ENCODE results near the gene WDR81. TPM values are rescaled to one million over a fixed set of nuclear protein-coding genes. Genes with fewer than 3 reads are reported as not detected.
A peak's percentile ranks its signal among the peaks of the same experiment; 100 is the strongest.
"Not testable (repeated sequence)": the region's sequence is repeated elsewhere in the genome, so short reads cannot be mapped to it uniquely, and the experiment has no call there.

The WDR81 gene
- polyA plus RNA-seq, 1 donor (not counting 4 experiments of a cell fraction or from before 2014, with no cell fraction given): 4.2 TPM

DNA sequence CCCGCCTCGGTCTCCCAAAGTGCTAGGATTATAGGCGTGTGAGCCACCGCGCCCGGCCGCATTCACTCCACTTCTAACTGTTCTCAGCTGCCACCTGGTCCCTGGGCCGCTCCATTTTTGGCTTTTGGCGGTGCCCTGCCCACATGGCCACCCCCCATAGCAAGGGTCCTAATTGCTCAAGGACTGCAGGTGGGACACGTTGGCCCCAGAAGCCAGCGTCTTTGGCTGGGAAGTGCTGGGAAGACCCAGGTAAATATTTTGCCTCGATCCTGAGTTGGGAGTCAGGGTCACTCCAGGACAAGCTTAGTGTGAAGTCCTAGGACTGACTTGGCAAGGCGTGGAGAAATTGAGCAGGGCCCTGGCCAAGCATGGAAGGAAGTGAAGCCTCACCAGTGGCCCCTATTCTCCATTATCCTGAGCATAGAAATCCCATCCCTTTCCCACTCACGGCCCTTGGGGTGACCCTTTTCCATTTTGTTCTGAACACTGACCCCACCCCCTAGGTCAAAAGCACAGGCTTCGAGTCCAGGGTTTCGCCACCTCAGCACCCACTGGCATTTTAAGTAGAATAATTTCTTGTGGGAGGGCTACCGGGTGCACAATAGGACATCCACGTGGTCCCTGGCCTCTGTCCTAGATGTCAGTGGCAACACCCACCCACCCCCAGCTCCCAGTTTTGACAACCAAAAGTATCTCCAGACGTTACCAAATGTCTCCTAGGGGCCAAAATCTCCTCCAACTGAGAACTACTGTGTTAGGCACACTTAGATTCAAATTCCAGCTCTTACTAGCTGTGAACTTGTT is 5.9 kb upstream of the WDR81 start:
- H3K4me2 ChIP-seq (ENCODE audit: control insufficient read depth, extremely low read depth, insufficient read depth, low read depth, low read length): no peak overlapping the region
- no peaks in the 10 kb centered on the region for H3K9me1 ChIP-seq (ENCODE audit: control insufficient read depth, extremely low read depth, insufficient read depth, low read length)
- H3K4me3 ChIP-seq (ENCODE audit: control insufficient read depth in 2 of 3, extremely low read depth in 1 of 3, insufficient read depth in 2 of 3, low read depth in 1 of 3, low read length in 3 of 3): no peak overlapping the region
- no peak for FAIRE-seq
- no peak overlapping the region for H3K27ac ChIP-seq (ENCODE audit: control insufficient read depth, insufficient read depth, low read length)
- dilution Hi-C loops (cut with MboI; ENCODE audit: extremely low pct_ligation_motif_present, low sequenced_read_pairs): no loop called here
- DNase-seq (ENCODE audit: low read depth, low spot score): no peak
- H3K79me2 ChIP-seq (ENCODE audit: control insufficient read depth, insufficient read depth, low read length): peaks cover 21% of the 10 kb centered on the region
- H3K9me3 ChIP-seq (ENCODE audit: control insufficient read depth, low read depth, low read length): no peaks in the 10 kb centered on the region
- TF ChIP-seq EZH2 (IDR thresholded peaks at IDR 0.05; ENCODE audit: low read length): no peak
- TF ChIP-seq, protein P1, sequence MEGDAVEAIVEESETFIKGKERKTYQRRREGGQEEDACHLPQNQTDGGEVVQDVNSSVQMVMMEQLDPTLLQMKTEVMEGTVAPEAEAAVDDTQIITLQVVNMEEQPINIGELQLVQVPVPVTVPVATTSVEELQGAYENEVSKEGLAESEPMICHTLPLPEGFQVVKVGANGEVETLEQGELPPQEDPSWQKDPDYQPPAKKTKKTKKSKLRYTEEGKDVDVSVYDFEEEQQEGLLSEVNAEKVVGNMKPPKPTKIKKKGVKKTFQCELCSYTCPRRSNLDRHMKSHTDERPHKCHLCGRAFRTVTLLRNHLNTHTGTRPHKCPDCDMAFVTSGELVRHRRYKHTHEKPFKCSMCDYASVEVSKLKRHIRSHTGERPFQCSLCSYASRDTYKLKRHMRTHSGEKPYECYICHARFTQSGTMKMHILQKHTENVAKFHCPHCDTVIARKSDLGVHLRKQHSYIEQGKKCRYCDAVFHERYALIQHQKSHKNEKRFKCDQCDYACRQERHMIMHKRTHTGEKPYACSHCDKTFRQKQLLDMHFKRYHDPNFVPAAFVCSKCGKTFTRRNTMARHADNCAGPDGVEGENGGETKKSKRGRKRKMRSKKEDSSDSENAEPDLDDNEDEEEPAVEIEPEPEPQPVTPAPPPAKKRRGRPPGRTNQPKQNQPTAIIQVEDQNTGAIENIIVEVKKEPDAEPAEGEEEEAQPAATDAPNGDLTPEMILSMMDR (optimal IDR thresholded peaks at IDR 0.05 in 1 of 3, IDR thresholded peaks at IDR 0.05 in 1 of 3, conservative IDR thresholded peaks at IDR 0.05 in 1 of 3; ENCODE audit: extremely low read depth in 1 of 3, insufficient read depth in 2 of 3, low read length in 3 of 3): no peak
- H3K9ac ChIP-seq (ENCODE audit: control insufficient read depth, extremely low read depth, insufficient read depth, low read length): no peak overlapping the region
- no peaks in the 10 kb centered on the region for H3K27me3 ChIP-seq (ENCODE audit: control insufficient read depth, extremely low read depth, insufficient read depth, low read length)
- peaks cover 24% of the 10 kb centered on the region for H3K4me1 ChIP-seq (ENCODE audit: control insufficient read depth, extremely low read depth, insufficient read depth, low read length)
- H2AFZ ChIP-seq (ENCODE audit: control insufficient read depth, low read length): no peak overlapping the region
- peaks cover 7% of the 10 kb centered on the region in 2 experiments for H3K36me3 ChIP-seq (ENCODE audit: control insufficient read depth in 2 of 2, extremely low read depth in 1 of 2, insufficient read depth in 2 of 2, low read length in 2 of 2)
- peaks cover 13% of the 10 kb centered on the region for H4K20me1 ChIP-seq (ENCODE audit: control insufficient read depth, extremely low read depth, insufficient read depth, low read length)

- Histone ChIP-seq H3K4me2 (ENCODE audit: control insufficient read depth, extremely low read depth, insufficient read depth, low read depth, low read length) (peak overlapping the region; percentile 52), H3K9ac (ENCODE audit: control insufficient read depth, extremely low read depth, insufficient read depth, low read length) (peak overlapping the region; percentile 2), H2AFZ (ENCODE audit: control insufficient read depth, low read length) (no peak overlapping the region), H3K4me1 (ENCODE audit: control insufficient read depth, extremely low read depth, insufficient read depth, low read length) (peaks cover 22% of the 10 kb centered on the region), H3K27me3 (ENCODE audit: control insufficient read depth, extremely low read depth, insufficient read depth, low read length) (no peaks in the 10 kb centered on the region), H3K9me3 (ENCODE audit: control insufficient read depth, low read depth, low read length) (no peaks in the 10 kb centered on the region), H3K4me3 (ENCODE audit: control insufficient read depth in 2 of 3, extremely low read depth in 1 of 3, insufficient read depth in 2 of 3, low read depth in 1 of 3, low read length in 3 of 3) (peak overlapping the region in 1 of 3 experiments; percentile 41), H3K9me1 (ENCODE audit: control insufficient read depth, extremely low read depth, insufficient read depth, low read length) (no peaks in the 10 kb centered on the region), H3K36me3 (ENCODE audit: control insufficient read depth in 2 of 2, extremely low read depth in 1 of 2, insufficient read depth in 2 of 2, low read length in 2 of 2) (no peaks in the 10 kb centered on the region), H3K27ac (ENCODE audit: control insufficient read depth, insufficient read depth, low read length) (no peak overlapping the region), H3K79me2 (ENCODE audit: control insufficient read depth, insufficient read depth, low read length) (peaks cover 9% of the 10 kb centered on the region), H4K20me1 (ENCODE audit: control insufficient read depth, extremely low read depth, insufficient read depth, low read length) (no peaks in the 10 kb centered on the region)
- FAIRE-seq (no peak), DNase-seq (ENCODE audit: low read depth, low spot score) (no peak)
- no peak for TF ChIP-seq EZH2 (IDR thresholded peaks at IDR 0.05; ENCODE audit: low read length)
- TF ChIP-seq, protein P1 (optimal IDR thresholded peaks at IDR 0.05 in 1 of 3, IDR thresholded peaks at IDR 0.05 in 1 of 3, conservative IDR thresholded peaks at IDR 0.05 in 1 of 3; ENCODE audit: extremely low read depth in 1 of 3, insufficient read depth in 2 of 3, low read length in 3 of 3): peak; percentile 93 to 99 (median 98)
- dilution Hi-C loops (cut with MboI; ENCODE audit: extremely low pct_ligation_motif_present, low sequenced_read_pairs): no loop called here
Observed at GRCh38 chr17:1720856-1721386, 3.6 kb upstream of the WDR81 start.

DNA sequence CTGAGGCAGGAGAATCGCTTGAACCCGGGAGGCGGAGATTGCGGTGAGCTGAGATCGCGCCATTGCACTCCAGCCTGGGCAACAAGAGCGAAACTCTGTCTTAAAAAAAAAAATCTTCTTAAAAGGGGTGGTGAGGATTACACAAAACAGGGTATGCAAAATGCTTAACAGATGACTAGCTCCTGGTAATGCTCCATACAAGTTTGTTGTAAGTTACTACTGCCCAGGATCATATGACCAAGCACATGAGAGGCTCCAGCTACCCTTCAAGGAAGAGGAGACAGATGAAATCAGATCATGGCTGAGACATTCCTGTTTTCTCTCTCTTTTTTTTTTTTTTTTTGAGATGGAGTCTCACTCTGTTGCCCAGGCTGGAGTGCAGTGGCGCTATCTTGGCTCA is 2.5 kb upstream of the WDR81 start:
- H3K9me3 ChIP-seq (ENCODE audit: control insufficient read depth, low read depth, low read length); H3K4me3 ChIP-seq (ENCODE audit: control insufficient read depth in 2 of 3, extremely low read depth in 1 of 3, insufficient read depth in 2 of 3, low read depth in 1 of 3, low read length in 3 of 3); H3K27ac ChIP-seq (ENCODE audit: control insufficient read depth, insufficient read depth, low read length); H4K20me1 ChIP-seq (ENCODE audit: control insufficient read depth, extremely low read depth, insufficient read depth, low read length); H3K36me3 ChIP-seq (ENCODE audit: control insufficient read depth in 2 of 2, extremely low read depth in 1 of 2, insufficient read depth in 2 of 2, low read length in 2 of 2); dilution Hi-C loops (cut with MboI; ENCODE audit: extremely low pct_ligation_motif_present, low sequenced_read_pairs); DNase-seq (ENCODE audit: low read depth, low spot score); H2AFZ ChIP-seq (ENCODE audit: control insufficient read depth, low read length); H3K27me3 ChIP-seq (ENCODE audit: control insufficient read depth, extremely low read depth, insufficient read depth, low read length); H3K4me2 ChIP-seq (ENCODE audit: control insufficient read depth, extremely low read depth, insufficient read depth, low read depth, low read length); FAIRE-seq; H3K9me1 ChIP-seq (ENCODE audit: control insufficient read depth, extremely low read depth, insufficient read depth, low read length); H3K9ac ChIP-seq (ENCODE audit: control insufficient read depth, extremely low read depth, insufficient read depth, low read length): not testable (repeated sequence)
- H3K4me1 ChIP-seq (ENCODE audit: control insufficient read depth, extremely low read depth, insufficient read depth, low read length): peaks cover 22% of the 10 kb centered on the region
- H3K79me2 ChIP-seq (ENCODE audit: control insufficient read depth, insufficient read depth, low read length): peaks cover 13% of the 10 kb centered on the region
